Activated CD4-positive, alpha-beta memory T cell treated with anti-CD3 and anti-CD28 coated beads, Interleukin-2, amount 10 ng/mL, durations not matched to agents 7 days and 5 days (primary cell): ENCODE data around the gene MIA. TPM values are rescaled to one million over a fixed set of nuclear protein-coding genes. Genes with fewer than 3 reads are reported as not detected.
"Not testable (repeated sequence)": the region's sequence is repeated elsewhere in the genome, so short reads cannot be mapped to it uniquely, and the experiment has no call there.

Experiments used
- CTCF ChIA-PET: fragments of 350-600 bp; sonication (Branson Sonifier 250); formaldehyde crosslinking; loops from one replicate; lab custom pipeline; 2021; ENCODE audit warnings: antibody characterized with exemption, inconsistent platforms; lab: Charles Lee
- POLR2A ChIA-PET: fragments of 350-600 bp; sonication (Branson Sonifier 250); formaldehyde crosslinking; loops from one replicate; lab custom pipeline; 2021; ENCODE audit warnings: antibody characterized with exemption; lab: Charles Lee
- DNase-seq: peaks from one replicate; pipeline ENCODE4 v3.0.0-alpha.2; 2020
- H3K27ac Mint-ChIP-seq: one replicate; pipeline ENCODE4 v1.8.0; 2021; ENCODE audit warnings: mild to moderate bottlenecking, mixed read lengths
- H3K27me3 Mint-ChIP-seq: one replicate; pipeline ENCODE4 v1.8.0; 2021; ENCODE audit warnings: mixed read lengths
- H3K36me3 Mint-ChIP-seq: one replicate; pipeline ENCODE4 v1.8.0; 2021; ENCODE audit warnings: low read depth, mixed read lengths
- H3K4me1 Mint-ChIP-seq: one replicate; pipeline ENCODE4 v1.8.0; 2021; ENCODE audit warnings: mixed read lengths
- H3K4me3 Mint-ChIP-seq: one replicate; pipeline ENCODE4 v1.8.0; 2021; ENCODE audit warnings: mild to moderate bottlenecking, mixed read lengths
- H3K9me3 Mint-ChIP-seq: one replicate; pipeline ENCODE4 v1.8.0; 2021; ENCODE audit warnings: mixed read lengths
- total RNA-seq, 2 experiments: library from RNA; stranded (reverse); gene quantifications; one replicate each; pipeline ENCODE4 v1.2.3, GENCODE V29; 2021

MIA gene
- not detected for total RNA-seq

- no peak for DNase-seq
- Mint-ChIP-seq H3K27ac (no peak within 1 kb of the TSS), H3K27me3 (peaks cover 2% of the 10 kb centered on the region), H3K36me3 (peaks cover 20% of the 10 kb centered on the region), H3K9me3 (no peaks in the 10 kb centered on the region), H3K4me3 (no peak within 1 kb of the TSS), H3K4me1 (peaks cover 37% of the 10 kb centered on the region)
- POLR2A ChIA-PET, result interaction anchor here (7.7 kb wide), 1 partner anchor 23 kb away, joined by 244 read pairs; the partner anchor contains the start of genes ACTMAP and SNRPA
- CTCF ChIA-PET, result interaction anchor here (0.6 to 4.1 kb wide), 3 partner anchors 22 to 114 kb away, joined by 3 to 48 read pairs (median 5); partner anchors contain the start of genes ACTMAP and SNRPA
Measured at GRCh38 chr19:40774916-40775631, at the start of gene MIA. TSS of gene MIA (plus strand) at chr19:40775521. CDS start at chr19:40775543, 22 bp downstream.

- Mint-ChIP-seq H3K4me1 (peaks cover 19% of the 10 kb centered on the region), H3K36me3 (peaks cover 40% of the 10 kb centered on the region), H3K27ac (no peak overlapping the region), H3K27me3 (no peaks in the 10 kb centered on the region), H3K4me3 (no peak overlapping the region), H3K9me3 (no peaks in the 10 kb centered on the region)
- ChIA-PET POLR2A (no interaction called here), CTCF (no interaction called here)
- DNase-seq, result no peak
Measured at GRCh38 chr19:40726279-40726678, 49.0 kb upstream of the MIA start.

GRCh38 chr19:40730065-40730464 lies 45.3 kb upstream of the MIA start:
- POLR2A ChIA-PET, result interaction anchor here (1.3 kb wide), 1 partner anchor 20 kb away, joined by 6 read pairs; the partner anchor contains the start of gene ACTMAP
- DNase-seq, H3K27ac Mint-ChIP-seq, CTCF ChIA-PET, H3K4me3 Mint-ChIP-seq, H3K4me1 Mint-ChIP-seq, H3K9me3 Mint-ChIP-seq, H3K27me3 Mint-ChIP-seq: not testable (repeated sequence)
- peaks cover 36% of the 10 kb centered on the region for H3K36me3 Mint-ChIP-seq

- H3K9me3 Mint-ChIP-seq, H3K27me3 Mint-ChIP-seq, DNase-seq, H3K4me1 Mint-ChIP-seq, H3K4me3 Mint-ChIP-seq, H3K27ac Mint-ChIP-seq, CTCF ChIA-PET: not testable (repeated sequence)
- POLR2A ChIA-PET, result interaction anchor here (0.8 kb wide), 1 partner anchor 10 kb away, joined by 3 read pairs; no protein-coding TSS in a partner anchor
- H3K36me3 Mint-ChIP-seq, result peaks cover 33% of the 10 kb centered on the region
Measured at GRCh38 chr19:40732304-40732703, 43.0 kb upstream of the MIA start.

GRCh38 chr19:40733149-40733548 lies 42.2 kb upstream of the MIA start:
- H3K36me3 Mint-ChIP-seq, result peaks cover 37% of the 10 kb centered on the region
- no peaks in the 10 kb centered on the region for H3K9me3 Mint-ChIP-seq
- no peaks in the 10 kb centered on the region for H3K27me3 Mint-ChIP-seq
- ChIA-PET POLR2A (interaction anchor here (0.5 to 0.6 kb wide), 2 partner anchors 9 to 30 kb away, joined by 3 read pairs; no protein-coding TSS in a partner anchor), CTCF (interaction anchor here (1.3 kb wide), 1 partner anchor 17 kb away, joined by 4 read pairs; the partner anchor contains the start of gene ACTMAP)
- DNase-seq, result no peak
- H3K4me3 Mint-ChIP-seq, result no peak overlapping the region
- no peaks in the 10 kb centered on the region for H3K4me1 Mint-ChIP-seq
- H3K27ac Mint-ChIP-seq, result no peak overlapping the region

GRCh38 chr19:40735013-40735771 lies 40.1 kb upstream of the MIA start:
- peaks cover 36% of the 10 kb centered on the region for H3K36me3 Mint-ChIP-seq
- H3K27ac Mint-ChIP-seq, result no peak overlapping the region
- ChIA-PET CTCF (interaction anchor here (0.5 to 0.7 kb wide), 2 partner anchors 79 to 101 kb away, joined by 3 read pairs; no protein-coding TSS in a partner anchor), POLR2A (no interaction called here)
- DNase-seq, result no peak
- H3K4me1 Mint-ChIP-seq, result peaks cover 4% of the 10 kb centered on the region
- H3K9me3 Mint-ChIP-seq, result no peaks in the 10 kb centered on the region
- no peaks in the 10 kb centered on the region for H3K27me3 Mint-ChIP-seq
- H3K4me3 Mint-ChIP-seq, result no peak overlapping the region

- Mint-ChIP-seq H3K9me3 (no peaks in the 10 kb centered on the region), H3K27ac (no peak overlapping the region), H3K27me3 (no peaks in the 10 kb centered on the region), H3K4me3 (no peak overlapping the region), H3K36me3 (peaks cover 32% of the 10 kb centered on the region), H3K4me1 (peaks cover 4% of the 10 kb centered on the region)
- no peak for DNase-seq
- POLR2A ChIA-PET, result interaction anchor here (0.9 to 4.6 kb wide), 2 partner anchors 13 kb away, joined by 3 to 16 read pairs; partner anchors contain the start of genes ACTMAP and SNRPA
- CTCF ChIA-PET, result no interaction called here
Measured at GRCh38 chr19:40736661-40737060, 38.7 kb upstream of the MIA start.

- Mint-ChIP-seq H3K4me1 (peaks cover 4% of the 10 kb centered on the region), H3K27me3 (no peaks in the 10 kb centered on the region), H3K36me3 (peaks cover 32% of the 10 kb centered on the region), H3K27ac (no peak overlapping the region), H3K4me3 (no peak overlapping the region), H3K9me3 (no peaks in the 10 kb centered on the region)
- ChIA-PET POLR2A (interaction anchor here (4.6 kb wide), 1 partner anchor 12 kb away, joined by 16 read pairs; the partner anchor contains the start of genes ACTMAP and SNRPA), CTCF (no interaction called here)
- no peak for DNase-seq
Measured at GRCh38 chr19:40737102-40737644, 38.1 kb upstream of the MIA start.

GRCh38 chr19:40739030-40739839 lies 36.1 kb upstream of the MIA start:
- ChIA-PET POLR2A (interaction anchor here (0.8 to 4.6 kb wide), 2 partner anchors 10 to 23 kb away, joined by 3 to 16 read pairs; partner anchors contain the start of genes ACTMAP, COQ8B, ITPKC and SNRPA), CTCF (no interaction called here)
- Mint-ChIP-seq H3K9me3 (no peaks in the 10 kb centered on the region), H3K36me3 (peaks cover 19% of the 10 kb centered on the region), H3K27ac (no peak overlapping the region), H3K27me3 (no peaks in the 10 kb centered on the region), H3K4me3 (no peak overlapping the region), H3K4me1 (peaks cover 4% of the 10 kb centered on the region)
- DNase-seq, result no peak

GRCh38 chr19:40739871-40740703 lies 35.2 kb upstream of the MIA start:
- ChIA-PET CTCF (no interaction called here), POLR2A (interaction anchor here (0.8 to 4.6 kb wide), 2 partner anchors 9 to 24 kb away, joined by 3 to 16 read pairs; partner anchors contain the start of genes ACTMAP, COQ8B, ITPKC and SNRPA)
- no peaks in the 10 kb centered on the region for H3K27me3 Mint-ChIP-seq
- no peak overlapping the region for H3K27ac Mint-ChIP-seq
- no peak for DNase-seq
- no peak overlapping the region for H3K4me3 Mint-ChIP-seq
- no peaks in the 10 kb centered on the region for H3K9me3 Mint-ChIP-seq
- H3K36me3 Mint-ChIP-seq, result peaks cover 16% of the 10 kb centered on the region
- peaks cover 4% of the 10 kb centered on the region for H3K4me1 Mint-ChIP-seq

- peaks cover 10% of the 10 kb centered on the region for H3K36me3 Mint-ChIP-seq
- H3K27ac Mint-ChIP-seq, result peak overlapping the region; percentile 9
- POLR2A ChIA-PET, result interaction anchor here (4.6 kb wide), 1 partner anchor 9 kb away, joined by 16 read pairs; the partner anchor contains the start of genes ACTMAP and SNRPA
- H3K27me3 Mint-ChIP-seq, result no peaks in the 10 kb centered on the region
- peaks cover 4% of the 10 kb centered on the region for H3K4me1 Mint-ChIP-seq
- CTCF ChIA-PET, result no interaction called here
- DNase-seq, result no peak
- H3K4me3 Mint-ChIP-seq, result no peak overlapping the region
- no peaks in the 10 kb centered on the region for H3K9me3 Mint-ChIP-seq
Measured at GRCh38 chr19:40740747-40741146, 34.6 kb upstream of the MIA start.
